HCT116 (cell line): Measurements from ENCODE around the gene COL21A1. TPM values are rescaled to one million over a fixed set of nuclear protein-coding genes. Genes with fewer than 3 reads are reported as not detected.

Experiments used
- ATAC-seq: fragments of 200-7000 bp; cut with Tn5 transposase; 2 replicates; pipeline ENCODE4 v1.9.1; 2020; ENCODE audit warnings: mild to moderate bottlenecking, moderate library complexity
- BruUV-seq: library from RNA; stranded (reverse); fragments of 400-500 nt; replicated peaks from 2 replicates; lab custom pipeline; 2021; lab: Mats Ljungman, UMichigan
- CTCF ChIA-PET: fragments of 300-600 bp; sonication (Branson Sonifier 250); formaldehyde crosslinking; loops from one replicate; lab custom pipeline; 2021; ENCODE audit warnings: antibody characterized with exemption; lab: Charles Lee
- POLR2A ChIA-PET: fragments of 300-600, 350-600 bp; sonication (Branson Sonifier 250); formaldehyde crosslinking; loops from one replicate; lab custom pipeline; 2021; ENCODE audit warnings: antibody characterized with exemption; lab: Charles Lee
- RAD21 ChIA-PET, 2 experiments: fragments of 300-600 bp; sonication (Branson Sonifier 250); formaldehyde crosslinking; loops; one replicate each; lab custom pipeline; 2023; ENCODE audit warnings: low total read pairs in 2 of 2; ENCODE audit not compliant: uncharacterized antibody in 2 of 2, unreplicated experiment in 2 of 2, low non-redundant PET in 1 of 2; lab: Charles Lee
- DNase-seq: peaks from one replicate; pipeline ENCODE4 v3.0.0-alpha.2; 2010; ENCODE audit warnings: low read depth, low spot score
- H2AFZ ChIP-seq: fragments of 200-600 bp; shearing (Covaris generic), sonication (generic); 2 replicates; pipeline ENCODE4 v1.6.1; 2017; ENCODE audit warnings: low read depth, mixed run types, mixed read lengths, antibody characterized with exemption, low read length; ENCODE audit not compliant: poor library complexity, severe bottlenecking
- H3K27ac ChIP-seq: 2 replicates; pipeline ENCODE4 v1.5.1; 2012; ENCODE audit warnings: low read depth, low read length
- H3K27me3 ChIP-seq: fragments of 200-600 bp; sonication (generic); 2 replicates; pipeline ENCODE4 v1.6.1; 2016; ENCODE audit warnings: mixed run types, low read length, mixed read lengths; ENCODE audit not compliant: insufficient read depth
- H3K36me3 ChIP-seq, 2 experiments: fragments of 200-500 bp in 1 of 2; fragments of 200-600 bp in 1 of 2; sonication (Bioruptor generic) in 1 of 2; sonication (generic) in 1 of 2; 2 replicates each; pipeline versions ENCODE4 v1.5.1 to v1.6.1; 2014 to 2016; ENCODE audit warnings: low read length in 2 of 2, inconsistent platforms in 1 of 2, mixed read lengths in 1 of 2, mixed run types in 1 of 2; ENCODE audit not compliant: insufficient read depth in 2 of 2, control insufficient read depth in 1 of 2
- H3K4me1 ChIP-seq, 2 experiments: fragments of 200-600 bp in 1 of 2; sonication (generic) in 1 of 2; 2 replicates each; pipeline versions ENCODE4 v1.5.1 to v1.6.1; 2012 to 2017; ENCODE audit warnings: low read length in 2 of 2, inconsistent platforms in 1 of 2, mild to moderate bottlenecking in 1 of 2, mixed read lengths in 1 of 2, mixed run types in 1 of 2, moderate library complexity in 1 of 2; ENCODE audit not compliant: insufficient read depth in 2 of 2, control insufficient read depth in 1 of 2
- H3K4me2 ChIP-seq: fragments of 200-600 bp; sonication (generic); 2 replicates; pipeline ENCODE4 v1.6.1; 2017; ENCODE audit warnings: mixed run types, low read length, mixed read lengths
- H3K4me3 ChIP-seq, 2 experiments: fragments of 200-600 bp in 1 of 2; sonication (generic) in 1 of 2; replicated peaks in 1 of 2; 2 replicates each; pipeline ENCODE4 v1.5.1; 2011 to 2016; ENCODE audit warnings: low read length in 2 of 2, control low read depth in 1 of 2, low read depth in 1 of 2, mild to moderate bottlenecking in 1 of 2, mixed read lengths in 1 of 2, mixed run types in 1 of 2
- H3K79me2 ChIP-seq: fragments of 200-600 bp; sonication (generic); 2 replicates; pipeline ENCODE4 v1.6.1; 2017; ENCODE audit warnings: mild to moderate bottlenecking, mixed run types, low read length, moderate library complexity, mixed read lengths; ENCODE audit not compliant: insufficient read depth
- H3K9ac ChIP-seq: fragments of 200-600 bp; sonication (generic); 2 replicates; pipeline ENCODE4 v1.6.1; 2016; ENCODE audit warnings: low read length, mixed read lengths
- H3K9me2 ChIP-seq: fragments of 200-600 bp; sonication (generic), shearing (Covaris generic); 2 replicates; pipeline ENCODE4 v1.6.1; 2017; ENCODE audit warnings: mixed run types, mild to moderate bottlenecking, moderate library complexity; ENCODE audit not compliant: insufficient read depth
- H3K9me3 ChIP-seq, 2 experiments: fragments of 200-500 bp in 1 of 2; fragments of 200-600 bp in 1 of 2; sonication (Bioruptor generic) in 1 of 2; sonication (generic) in 1 of 2; 2 replicates each; pipeline ENCODE4 v1.6.1; 2014 to 2017; ENCODE audit warnings: low read length in 2 of 2, mixed read lengths in 2 of 2, inconsistent platforms in 1 of 2, low read depth in 1 of 2, mild to moderate bottlenecking in 1 of 2, mixed run types in 1 of 2, moderate library complexity in 1 of 2; ENCODE audit not compliant: control insufficient read depth in 1 of 2, insufficient read depth in 1 of 2
- H4K20me1 ChIP-seq: fragments of 200-600 bp; sonication (generic), shearing (Covaris generic); 2 replicates; pipeline ENCODE4 v1.6.1; 2017; ENCODE audit warnings: mixed run types, mild to moderate bottlenecking, moderate library complexity; ENCODE audit not compliant: insufficient read depth
- CEBPB ChIP-seq: IDR thresholded peaks from 2 replicates; pipeline ENCODE4 v1.6.1; 2012; ENCODE audit warnings: low read depth
- EGR1 ChIP-seq: IDR thresholded peaks from 2 replicates; pipeline ENCODE4 v1.6.1; 2012; ENCODE audit warnings: low read depth
- EZH2 ChIP-seq: fragments of 200-600 bp; sonication (generic); IDR thresholded peaks from 2 replicates; pipeline ENCODE4 v1.6.1; 2017; ENCODE audit warnings: antibody characterized with exemption, mixed run types
- EZH2phosphoT487 ChIP-seq: fragments of 200-600 bp; IDR thresholded peaks from 2 replicates; pipeline ENCODE4 v1.6.1; 2018; ENCODE audit warnings: antibody characterized with exemption, borderline replicate concordance
- FOSL1 ChIP-seq: IDR thresholded peaks from 2 replicates; pipeline ENCODE4 v1.6.1; 2012; ENCODE audit warnings: low read depth
- JUND ChIP-seq: IDR thresholded peaks from 2 replicates; pipeline ENCODE4 v1.6.1; 2012
- MAX ChIP-seq: IDR thresholded peaks from 2 replicates; pipeline ENCODE4 v1.6.1; 2012
- SIN3A ChIP-seq: IDR thresholded peaks from 2 replicates; pipeline ENCODE4 v1.6.1; 2012; ENCODE audit warnings: low read depth
- SP1 ChIP-seq: IDR thresholded peaks from 2 replicates; pipeline ENCODE4 v1.6.1; 2012; ENCODE audit warnings: low read depth
- SRF ChIP-seq: IDR thresholded peaks from 2 replicates; pipeline ENCODE4 v1.6.1; 2012; ENCODE audit warnings: low read depth
- TCF7L2 ChIP-seq: IDR thresholded peaks from 2 replicates; pipeline ENCODE4 v1.7.0; 2011; ENCODE audit warnings: borderline replicate concordance, inconsistent platforms; ENCODE audit not compliant: insufficient read depth, insufficient read length; ENCODE audit errors: extremely low read depth
- YY1 ChIP-seq: IDR thresholded peaks from 2 replicates; pipeline ENCODE4 v1.6.1; 2011; ENCODE audit warnings: low read length, low read depth, moderate library complexity, mild to moderate bottlenecking; ENCODE audit not compliant: insufficient replicate concordance; ENCODE audit errors: extremely low read depth
- ZNF274 ChIP-seq: fragments of 200-500 bp; sonication (Bioruptor generic); IDR thresholded peaks from 2 replicates; pipeline ENCODE4 v1.6.1; 2014; ENCODE audit warnings: mild to moderate bottlenecking, low read depth, low read length, inconsistent platforms
- intact Hi-C: fragments of 100-400 bp; cut with micrococcal nuclease; formaldehyde crosslinking; loops from 2 replicates; pipeline ENCODE4 v1.10.0; 2022
- total RNA-seq: library from RNA; stranded (reverse); gene quantifications from one replicate; pipeline ENCODE4 v1.2.1, GENCODE V29; 2021; ENCODE audit not compliant: unreplicated experiment

COL21A1 gene
- total RNA-seq, 1 experiment from 2014 or later = not detected

GRCh38 chr6:56291302-56291917, 44.0 kb upstream of the COL21A1 start:
- Histone ChIP-seq H3K9ac (no peak overlapping the region), H3K4me1 (no peaks in the 10 kb centered on the region), H3K27ac (no peak overlapping the region), H3K4me3 (no peak overlapping the region), H4K20me1 (no peaks in the 10 kb centered on the region), H2AFZ (no peak overlapping the region), H3K36me3 (no peaks in the 10 kb centered on the region), H3K9me2 (no peaks in the 10 kb centered on the region), H3K79me2 (no peaks in the 10 kb centered on the region), H3K9me3 (no peaks in the 10 kb centered on the region), H3K27me3 (no peaks in the 10 kb centered on the region), H3K4me2 (no peak overlapping the region)
- POLR2A ChIA-PET = interaction anchor here (0.6 kb wide), 1 partner anchor 329 kb away, joined by 6 read pairs; no protein-coding TSS in a partner anchor
- RAD21 ChIA-PET = no interaction called here
- BruUV-seq = no TSS peak
- no peak for DNase-seq
- CTCF ChIA-PET = interaction anchor here (1.4 to 3.7 kb wide), 6 partner anchors 306 to 1015 kb away, joined by 5 to 30 read pairs (median 24); no protein-coding TSS in a partner anchor
- intact Hi-C loops = loop anchor here (5.0 kb wide), 2 partner anchors 674 to 1014 kb away; no protein-coding TSS in a partner anchor
- ATAC-seq = no peak
- TF ChIP-seq EZH2phosphoT487 (no peak), YY1 (no peak), TCF7L2 (no peak), SIN3A (no peak), EZH2 (no peak), ZNF274 (no peak), SRF (no peak), FOSL1 (no peak), SP1 (no peak), EGR1 (no peak), MAX (no peak), CEBPB (no peak), JUND (no peak)
